MCF 10A (cell line): ENCODE results near the gene RCOR1. TPM values are rescaled to one million over a fixed set of nuclear protein-coding genes. Genes with fewer than 3 reads are reported as not detected.
A peak's percentile ranks its signal among the peaks of the same experiment; 100 is the strongest.

Source experiments
- BruUV-seq: library from RNA; stranded (reverse); fragments of 400-500 nt; replicated peaks from 2 replicates; lab custom pipeline; 2021; lab: Mats Ljungman, UMichigan
- CTCF ChIA-PET: fragments of 300-600 bp; sonication (Branson Sonifier 250); formaldehyde crosslinking; extraction: SDS; loops from one replicate; lab custom pipeline; 2021; ENCODE audit warnings: antibody characterized with exemption, inconsistent platforms; lab: Yijun Ruan, JAX
- POLR2A ChIA-PET: fragments of 300-600, 350-650 bp; sonication (Branson Sonifier 250); formaldehyde crosslinking; extraction: SDS; loops from one replicate; lab custom pipeline; 2020; ENCODE audit warnings: antibody characterized with exemption, inconsistent platforms; lab: Yijun Ruan, JAX
- DNase-seq: peaks from one replicate; pipeline ENCODE4 v3.0.0-alpha.2; 2018; ENCODE audit not compliant: unreplicated experiment
- H3K27ac Mint-ChIP-seq: one replicate; pipeline ENCODE4 v1.8.0; 2022; ENCODE audit warnings: mild to moderate bottlenecking, low read depth, mixed read lengths; ENCODE audit not compliant: unreplicated experiment
- H3K27me3 Mint-ChIP-seq: one replicate; pipeline ENCODE4 v1.8.0; 2022; ENCODE audit warnings: mixed read lengths; ENCODE audit not compliant: insufficient read depth, unreplicated experiment
- H3K36me3 Mint-ChIP-seq: one replicate; pipeline ENCODE4 v1.8.0; 2022; ENCODE audit warnings: mild to moderate bottlenecking, moderate library complexity, mixed read lengths; ENCODE audit not compliant: insufficient read depth, unreplicated experiment
- H3K4me1 Mint-ChIP-seq: one replicate; pipeline ENCODE4 v1.8.0; 2022; ENCODE audit warnings: mixed read lengths; ENCODE audit not compliant: insufficient read depth, unreplicated experiment
- H3K4me3 Mint-ChIP-seq: one replicate; pipeline ENCODE4 v1.8.0; 2022; ENCODE audit warnings: mild to moderate bottlenecking, moderate library complexity, mixed read lengths; ENCODE audit not compliant: unreplicated experiment
- H3K9me3 Mint-ChIP-seq: one replicate; pipeline ENCODE4 v1.8.0; 2022; ENCODE audit warnings: mixed read lengths; ENCODE audit not compliant: unreplicated experiment
- CTCF ChIP-seq: fragments of 200-600 bp; IDR thresholded peaks from one replicate; pipeline ENCODE4 v1.8.0; 2022; ENCODE audit warnings: antibody characterized with exemption, mild to moderate bottlenecking; ENCODE audit not compliant: unreplicated experiment
- intact Hi-C: fragments of 100-400 bp; cut with micrococcal nuclease; formaldehyde crosslinking; loops from 2 replicates; pipeline ENCODE4 v1.14.1; 2022
- total RNA-seq: library from RNA; stranded (reverse); gene quantifications from 2 replicates; pipeline ENCODE4 v1.2.3, GENCODE V29; 2022

RCOR1 gene
- total RNA-seq, 1 experiment from 2014 or later: 45.6 TPM

GRCh38 chr14:102774391-102775153 lies 182.1 kb downstream of the RCOR1 start:
- TF ChIP-seq CTCF: peak; percentile 59
- Mint-ChIP-seq H3K4me1 (peaks cover 10% of the 10 kb centered on the region), H3K27me3 (peaks cover 14% of the 10 kb centered on the region), H3K36me3 (no peaks in the 10 kb centered on the region), H3K9me3 (no peaks in the 10 kb centered on the region), H3K27ac (no peak overlapping the region), H3K4me3 (no peak overlapping the region)
- ChIA-PET CTCF (interaction anchor here (0.6 to 1.4 kb wide), 15 partner anchors 10 to 354 kb away, joined by 3 to 5 read pairs (median 3); no protein-coding TSS in a partner anchor), POLR2A (interaction anchor here (0.7 kb wide), 1 partner anchor 77 kb away, joined by 3 read pairs; no protein-coding TSS in a partner anchor)
- BruUV-seq: no TSS peak
- intact Hi-C loops: loop anchor here (10.0 kb wide), 1 partner anchor 90 kb away; no protein-coding TSS in a partner anchor
- DNase-seq: peak; percentile 75

- H3K36me3 Mint-ChIP-seq: no peaks in the 10 kb centered on the region
- ChIA-PET POLR2A (interaction anchor here (0.7 kb wide), 1 partner anchor 217 kb away, joined by 3 read pairs; no protein-coding TSS in a partner anchor), CTCF (interaction anchor here (0.6 to 1.4 kb wide), 9 partner anchors 24 to 574 kb away, joined by 3 to 5 read pairs (median 4); no protein-coding TSS in a partner anchor)
- peak; percentile 46 for DNase-seq
- peak overlapping the region; percentile 81 for H3K27ac Mint-ChIP-seq
- no peak for TF ChIP-seq CTCF
- BruUV-seq: no TSS peak
- H3K27me3 Mint-ChIP-seq: peaks cover 3% of the 10 kb centered on the region
- no peaks in the 10 kb centered on the region for H3K9me3 Mint-ChIP-seq
- H3K4me3 Mint-ChIP-seq: peak overlapping the region; percentile 62
- intact Hi-C loops: loop anchor here (10.0 kb wide), 1 partner anchor 89 kb away; no protein-coding TSS in a partner anchor
- peaks cover 17% of the 10 kb centered on the region for H3K4me1 Mint-ChIP-seq
Observed at GRCh38 chr14:102775855-102776760, 183.7 kb downstream of the RCOR1 start.

- Mint-ChIP-seq H3K4me3 (peak within 1 kb of the TSS; percentile 84), H3K36me3 (no peaks in the 10 kb centered on the region), H3K27ac (peak within 1 kb of the TSS; percentile 81), H3K27me3 (no peaks in the 10 kb centered on the region), H3K4me1 (peaks cover 17% of the 10 kb centered on the region), H3K9me3 (no peaks in the 10 kb centered on the region)
- POLR2A ChIA-PET: no interaction called here
- BruUV-seq: no TSS peak
- DNase-seq: peak; percentile 48
- intact Hi-C loops: loop anchor here (10.0 kb wide), 1 partner anchor 88 kb away; no protein-coding TSS in a partner anchor
- CTCF ChIA-PET: interaction anchor here (0.6 kb wide), 1 partner anchor 573 kb away, joined by 3 read pairs; no protein-coding TSS in a partner anchor
- TF ChIP-seq CTCF: no peak
Observed at GRCh38 chr14:102776761-102777710, 184.6 kb downstream of the RCOR1 start, which contains the start of gene TRAF3. TSS of gene TRAF3 (plus strand) at chr14:102777449. CDS start at chr14:102870202, 92,753 bp downstream.
